ENCODE measurements around the gene KCNJ14.

KCNJ14 gene

GRCh38 chr19:48461982-48462655 lies 6.7 kb downstream of the KCNJ14 start:
- no peak for TF ChIP-seq CTCF (IDR thresholded peaks at IDR 0.05; ENCODE audit: low read depth, low read length)
- no peak for DNase-seq (ENCODE audit: extremely low read depth, low read depth)

DNA sequence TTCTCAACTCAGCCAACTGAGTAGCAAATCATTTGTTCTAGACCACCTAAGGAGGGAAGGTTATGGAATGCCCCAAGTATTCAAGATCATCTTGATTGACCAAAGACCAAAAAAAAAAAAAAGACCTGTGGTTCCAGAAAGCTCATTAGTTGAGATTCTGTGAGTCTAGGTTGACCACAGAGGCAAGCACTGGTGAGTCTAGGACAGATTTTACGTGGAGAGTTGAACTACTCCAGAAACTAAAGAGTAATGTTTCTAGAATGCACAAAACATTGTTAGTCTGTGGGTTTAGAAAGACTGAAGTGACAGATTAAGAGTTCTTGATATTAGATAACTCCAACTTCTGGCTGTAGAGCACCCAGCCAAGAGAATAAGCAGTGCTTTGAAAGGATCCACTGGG lies 9.8 kb downstream of the KCNJ14 start:
- no peak for TF ChIP-seq CTCF (IDR thresholded peaks at IDR 0.05; ENCODE audit: low read depth, low read length)
- DNase-seq (ENCODE audit: extremely low read depth, low read depth), result no peak

DNA sequence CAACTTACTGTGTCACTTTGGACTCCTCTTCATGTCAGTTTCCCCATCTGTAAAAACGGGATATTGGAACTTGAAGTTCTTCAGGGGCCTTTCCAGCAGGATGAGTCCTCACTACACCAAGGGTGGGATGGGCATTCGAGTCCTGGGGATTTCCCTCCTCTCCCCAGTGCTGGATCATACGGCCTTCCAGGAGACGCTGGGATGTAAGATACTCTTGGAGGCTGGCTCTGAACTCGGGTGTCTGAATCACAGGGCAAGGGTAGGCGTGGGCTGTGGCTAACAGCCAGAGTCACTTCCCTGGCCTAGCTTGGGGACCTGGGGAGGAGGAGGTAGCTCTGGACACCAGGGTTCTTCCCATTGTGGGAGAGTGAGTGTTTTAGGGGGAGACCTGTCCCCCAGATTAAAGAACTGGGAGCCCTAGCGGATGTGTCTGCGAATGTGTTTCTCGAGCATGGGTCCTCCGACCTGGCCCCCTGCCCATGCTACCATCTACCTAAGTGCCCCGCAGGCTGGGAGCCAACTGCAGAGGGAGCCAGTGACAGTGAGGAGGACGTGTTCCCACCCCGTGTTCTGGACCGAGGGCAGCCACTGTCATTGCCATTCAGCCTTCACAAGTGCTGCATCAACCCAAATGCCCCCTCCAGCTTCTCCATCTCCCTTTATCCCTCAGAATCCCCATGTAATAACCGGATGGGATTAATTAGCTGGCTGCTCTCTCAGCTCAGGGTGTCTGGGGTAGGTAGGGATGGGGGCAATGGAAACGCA lies 11.4 kb downstream of the KCNJ14 start:
- TF ChIP-seq CTCF (IDR thresholded peaks at IDR 0.05; ENCODE audit: low read depth, low read length), result no peak
- DNase-seq (ENCODE audit: extremely low read depth, low read depth), result no peak

- peak; percentile 100 for DNase-seq (ENCODE audit: extremely low read depth, low read depth)
- TF ChIP-seq CTCF (IDR thresholded peaks at IDR 0.05; ENCODE audit: low read depth, low read length), result no peak
Observed at GRCh38 chr19:48468772-48469288, 13.5 kb downstream of the KCNJ14 start.

DNA sequence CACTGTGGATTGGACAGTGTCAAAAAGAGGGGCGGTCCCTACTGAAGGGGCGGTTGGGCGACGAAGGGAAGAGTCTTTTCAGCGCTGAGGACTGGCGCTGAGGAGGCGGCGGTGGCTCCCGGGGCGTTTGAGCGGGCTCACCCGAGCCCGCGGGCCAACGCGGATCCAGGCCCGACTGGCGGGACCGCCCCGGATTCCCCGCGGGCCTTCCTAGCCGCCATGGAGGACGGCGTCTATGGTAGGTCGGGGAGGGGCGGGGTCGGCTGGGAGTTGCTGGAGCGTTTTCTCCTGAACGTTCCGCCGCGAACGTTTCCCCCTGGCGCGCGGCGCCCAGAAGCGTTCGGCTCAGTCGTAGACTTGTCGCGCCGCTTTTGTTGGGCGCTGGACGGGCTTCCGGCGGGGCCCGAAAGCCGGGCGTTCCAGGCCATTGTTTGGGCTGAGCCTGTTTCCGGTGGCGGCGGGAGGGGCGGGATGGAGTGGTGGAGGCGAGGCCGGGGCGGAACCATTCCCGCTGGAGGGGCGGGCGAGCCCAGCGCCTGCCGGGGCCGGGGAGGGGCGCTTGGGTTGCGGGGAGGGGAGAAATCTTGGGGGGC lies 14.0 kb downstream of the KCNJ14 start, which contains the start of gene CYTH2:
Gene CYTH2 (plus strand): TSS at position 81 of the 593 bp plus-strand sequence. CDS start 139 bp downstream, at position 220.
- no peak for TF ChIP-seq CTCF (IDR thresholded peaks at IDR 0.05; ENCODE audit: low read depth, low read length)
- DNase-seq (ENCODE audit: extremely low read depth, low read depth), result peak; percentile 64

- no peak for DNase-seq (ENCODE audit: extremely low read depth, low read depth)
- TF ChIP-seq CTCF (IDR thresholded peaks at IDR 0.05; ENCODE audit: low read depth, low read length), result no peak
Observed at GRCh38 chr19:48469934-48470680, 14.7 kb downstream of the KCNJ14 start.
